Keratinocyte (primary cell): Measurements from ENCODE around the gene ZMIZ1. TPM values are rescaled to one million over a fixed set of nuclear protein-coding genes. Genes with fewer than 3 reads are reported as not detected.

Experiments
- DNase-seq: peaks from one replicate; pipeline ENCODE4 v3.0.0-alpha.2; 2011; ENCODE audit warnings: low read depth, missing footprints, low spot score
- FAIRE-seq: peaks from 2 replicates; lab custom pipeline; 2011; peaks lifted over from hg19 to GRCh38; lab: Jason Lieb, UNC
- H2AFZ ChIP-seq: 2 replicates; pipeline ENCODE4 v1.6.0; 2012; ENCODE audit warnings: low read length, control low read depth, inconsistent platforms; ENCODE audit not compliant: control insufficient read depth
- H3K27ac ChIP-seq: 2 replicates; pipeline ENCODE4 v1.5.1; 2011; ENCODE audit warnings: low read length; ENCODE audit not compliant: control insufficient read depth, insufficient read depth
- H3K27me3 ChIP-seq: 3 replicates; pipeline ENCODE4 v1.6.0; 2011; ENCODE audit warnings: low read length; ENCODE audit not compliant: control insufficient read depth, insufficient read depth; ENCODE audit errors: extremely low read depth
- H3K36me3 ChIP-seq, 2 experiments: 2 replicates in 1 of 2; 3 replicates in 1 of 2; pipeline ENCODE4 v1.5.1; 2011; ENCODE audit warnings: low read length in 2 of 2, mild to moderate bottlenecking in 1 of 2; ENCODE audit not compliant: control insufficient read depth in 2 of 2, insufficient read depth in 2 of 2; ENCODE audit errors: extremely low read depth in 1 of 2
- H3K4me1 ChIP-seq: 3 replicates; pipeline ENCODE4 v1.5.1; 2011; ENCODE audit warnings: low read length; ENCODE audit not compliant: control insufficient read depth, insufficient read depth; ENCODE audit errors: extremely low read depth
- H3K4me2 ChIP-seq: 3 replicates; pipeline ENCODE4 v1.6.0; 2011; ENCODE audit warnings: low read depth, low read length; ENCODE audit not compliant: control insufficient read depth, insufficient read depth; ENCODE audit errors: extremely low read depth
- H3K4me3 ChIP-seq, 3 experiments: fragments of 200-600 bp in 1 of 3; sonication (generic) in 1 of 3; 2 replicates in 2 of 3; 3 replicates in 1 of 3; pipeline ENCODE4 v1.5.1; 2011 to 2016; ENCODE audit warnings: low read length in 3 of 3, mild to moderate bottlenecking in 3 of 3, control low read depth in 2 of 3, inconsistent platforms in 1 of 3, low read depth in 1 of 3, mixed read lengths in 1 of 3, mixed run types in 1 of 3, moderate library complexity in 1 of 3; ENCODE audit not compliant: control insufficient read depth in 2 of 3, insufficient read depth in 2 of 3; ENCODE audit errors: extremely low read depth in 1 of 3
- H3K79me2 ChIP-seq: 2 replicates; pipeline ENCODE4 v1.6.0; 2012; ENCODE audit warnings: low read length; ENCODE audit not compliant: control insufficient read depth, insufficient read depth
- H3K9ac ChIP-seq: 3 replicates; pipeline ENCODE4 v1.6.0; 2011; ENCODE audit warnings: low read length; ENCODE audit not compliant: control insufficient read depth, insufficient read depth; ENCODE audit errors: extremely low read depth
- H3K9me1 ChIP-seq: 3 replicates; pipeline ENCODE4 v1.6.0; 2011; ENCODE audit warnings: low read length; ENCODE audit not compliant: control insufficient read depth, insufficient read depth; ENCODE audit errors: extremely low read depth
- H3K9me3 ChIP-seq: 2 replicates; pipeline ENCODE4 v1.5.1; 2012; ENCODE audit warnings: low read depth, low read length; ENCODE audit not compliant: control insufficient read depth
- H4K20me1 ChIP-seq: 3 replicates; pipeline ENCODE4 v1.6.0; 2011; ENCODE audit warnings: low read length; ENCODE audit not compliant: control insufficient read depth, insufficient read depth; ENCODE audit errors: extremely low read depth
- EZH2 ChIP-seq: IDR thresholded peaks from one replicate; pipeline ENCODE4 v1.6.1; 2012; ENCODE audit warnings: inconsistent platforms, mild to moderate bottlenecking, low read length, moderate library complexity
- dilution Hi-C: fragments of 300-500 bp; cut with MboI; formaldehyde crosslinking; loops from one replicate; pipeline ENCODE4 v1.7.0; 2020; ENCODE audit warnings: low sequenced_read_pairs; ENCODE audit not compliant: extremely low pct_ligation_motif_present
- polyA plus RNA-seq, 5 experiments: library from polyadenylated mRNA; depleted of rRNA in 3 of 5; stranded (reverse) in 3 of 5; stranded (forward) in 1 of 5; unstranded in 1 of 5; fragments of >200 nt; gene quantifications; 1 replicate in 1 of 5; 2 replicates in 3 of 5; 3 replicates in 1 of 5; pipeline versions ENCODE4 v1.2.1 to v1.2.3, GENCODE V29; 2011 to 2012; ENCODE audit warnings: missing spikeins in 2 of 5, low read depth in 1 of 5, low replicate concordance in 1 of 5
- TF ChIP-seq, protein P1 (sequence below), 3 experiments: IDR thresholded peaks in 1 of 3; conservative IDR thresholded peaks in 1 of 3; optimal IDR thresholded peaks in 1 of 3; 2 replicates in 2 of 3; 3 replicates in 1 of 3; pipeline versions ENCODE3 to v1.5.1; 2011; ENCODE audit warnings: low read length in 3 of 3, mild to moderate bottlenecking in 3 of 3, moderate library complexity in 2 of 3, control low read depth in 1 of 3, inconsistent platforms in 1 of 3; ENCODE audit not compliant: insufficient read depth in 2 of 3; ENCODE audit errors: extremely low read depth in 1 of 3

ZMIZ1 gene
- polyA plus RNA-seq, 1 donor (not counting 4 experiments of a cell fraction or from before 2014, with no cell fraction given), result 1.8 TPM

DNA sequence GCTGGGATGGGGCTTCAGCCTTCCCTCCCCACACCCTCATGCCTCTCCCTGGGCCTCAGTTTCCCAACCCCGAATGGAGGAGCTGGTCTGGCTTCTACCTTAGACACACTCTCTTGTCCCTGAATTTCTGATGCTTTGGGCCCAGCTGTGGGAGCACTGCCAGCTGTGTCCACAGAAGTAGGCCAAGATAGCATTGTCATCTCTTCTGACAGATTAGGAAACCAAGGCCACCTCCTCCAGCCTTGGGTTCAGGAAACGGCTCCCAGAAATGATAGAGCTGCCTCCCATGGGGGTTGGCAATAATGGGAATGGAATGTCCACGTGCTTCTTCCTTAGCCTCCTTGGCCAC lies 279.8 kb downstream of the ZMIZ1 start:
- Histone ChIP-seq H4K20me1 (peaks cover 24% of the 10 kb centered on the region), H3K27me3 (no peaks in the 10 kb centered on the region), H3K9me3 (no peaks in the 10 kb centered on the region), H3K4me3 (peak overlapping the region; percentile 76 to 87 (median 80)), H3K79me2 (peaks cover 43% of the 10 kb centered on the region), H3K9ac (peak overlapping the region; percentile 97), H3K9me1 (peaks cover 8% of the 10 kb centered on the region), H3K27ac (peak overlapping the region; percentile 91), H2AFZ (no peak overlapping the region), H3K4me2 (peak overlapping the region; percentile 98), H3K4me1 (peaks cover 28% of the 10 kb centered on the region), H3K36me3 (peaks cover 37 to 49% of the 10 kb centered on the region in 2 experiments)
- DNase-seq (no peak), FAIRE-seq (no peak)
- dilution Hi-C loops, result no loop called here
- TF ChIP-seq, protein P1, sequence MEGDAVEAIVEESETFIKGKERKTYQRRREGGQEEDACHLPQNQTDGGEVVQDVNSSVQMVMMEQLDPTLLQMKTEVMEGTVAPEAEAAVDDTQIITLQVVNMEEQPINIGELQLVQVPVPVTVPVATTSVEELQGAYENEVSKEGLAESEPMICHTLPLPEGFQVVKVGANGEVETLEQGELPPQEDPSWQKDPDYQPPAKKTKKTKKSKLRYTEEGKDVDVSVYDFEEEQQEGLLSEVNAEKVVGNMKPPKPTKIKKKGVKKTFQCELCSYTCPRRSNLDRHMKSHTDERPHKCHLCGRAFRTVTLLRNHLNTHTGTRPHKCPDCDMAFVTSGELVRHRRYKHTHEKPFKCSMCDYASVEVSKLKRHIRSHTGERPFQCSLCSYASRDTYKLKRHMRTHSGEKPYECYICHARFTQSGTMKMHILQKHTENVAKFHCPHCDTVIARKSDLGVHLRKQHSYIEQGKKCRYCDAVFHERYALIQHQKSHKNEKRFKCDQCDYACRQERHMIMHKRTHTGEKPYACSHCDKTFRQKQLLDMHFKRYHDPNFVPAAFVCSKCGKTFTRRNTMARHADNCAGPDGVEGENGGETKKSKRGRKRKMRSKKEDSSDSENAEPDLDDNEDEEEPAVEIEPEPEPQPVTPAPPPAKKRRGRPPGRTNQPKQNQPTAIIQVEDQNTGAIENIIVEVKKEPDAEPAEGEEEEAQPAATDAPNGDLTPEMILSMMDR (optimal IDR thresholded peaks at IDR 0.05 in 1 of 3, IDR thresholded peaks at IDR 0.05 in 1 of 3, conservative IDR thresholded peaks at IDR 0.05 in 1 of 3; ENCODE audit: extremely low read depth in 1 of 3, insufficient read depth in 2 of 3, low read length in 3 of 3), result no peak

DNA sequence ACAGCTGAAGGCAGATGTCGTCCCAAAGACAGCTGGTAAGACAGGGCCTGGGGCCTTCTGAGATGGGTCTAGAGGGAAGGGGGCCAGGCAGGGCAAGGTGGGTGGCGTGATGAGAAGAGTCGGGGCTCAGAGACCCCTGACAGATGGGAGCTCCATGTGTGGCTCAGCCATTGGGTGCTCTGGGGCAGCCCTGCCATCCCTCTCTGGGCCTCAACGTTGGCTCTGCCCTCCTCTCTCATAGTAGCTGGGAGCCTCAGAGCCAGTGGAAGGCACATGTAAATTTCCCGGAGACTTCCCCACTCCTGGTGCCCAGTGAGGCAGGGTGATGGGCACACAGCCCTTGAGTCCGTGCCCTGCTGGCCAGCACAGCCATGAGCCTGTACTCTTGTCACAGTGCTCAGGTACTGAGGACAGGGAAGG lies 280.3 kb downstream of the ZMIZ1 start:
- Histone ChIP-seq H3K4me3 (peak overlapping the region; percentile 76 to 87 (median 80)), H3K79me2 (peaks cover 46% of the 10 kb centered on the region), H3K4me2 (peak overlapping the region; percentile 98), H3K27me3 (no peaks in the 10 kb centered on the region), H4K20me1 (peaks cover 27% of the 10 kb centered on the region), H3K4me1 (peaks cover 28% of the 10 kb centered on the region), H3K9me1 (peaks cover 8% of the 10 kb centered on the region), H2AFZ (no peak overlapping the region), H3K36me3 (peaks cover 41 to 54% of the 10 kb centered on the region in 2 experiments), H3K9me3 (no peaks in the 10 kb centered on the region), H3K27ac (peak overlapping the region; percentile 91), H3K9ac (peak overlapping the region; percentile 97)
- TF ChIP-seq, protein P1 (optimal IDR thresholded peaks at IDR 0.05 in 1 of 3, IDR thresholded peaks at IDR 0.05 in 1 of 3, conservative IDR thresholded peaks at IDR 0.05 in 1 of 3; ENCODE audit: extremely low read depth in 1 of 3, insufficient read depth in 2 of 3, low read length in 3 of 3), result no peak
- TF ChIP-seq EZH2, result no peak
- dilution Hi-C loops, result no loop called here
- FAIRE-seq, result no peak
- no peak for DNase-seq
